HG02884 (cell line): ENCODE results near the gene TOR2A.
A peak's percentile ranks its signal among the peaks of the same experiment; 100 is the strongest.
"Not testable (repeated sequence)": the region's sequence is repeated elsewhere in the genome, so short reads cannot be mapped to it uniquely, and the experiment has no call there.

Experiments
- ATAC-seq: cut with Tn5 transposase; IDR thresholded peaks from one replicate; pipeline ENCODE4 v1.9.1; 2021; ENCODE audit warnings: mild to moderate bottlenecking, moderate library complexity; ENCODE audit not compliant: unreplicated experiment

Gene TOR2A

DNA sequence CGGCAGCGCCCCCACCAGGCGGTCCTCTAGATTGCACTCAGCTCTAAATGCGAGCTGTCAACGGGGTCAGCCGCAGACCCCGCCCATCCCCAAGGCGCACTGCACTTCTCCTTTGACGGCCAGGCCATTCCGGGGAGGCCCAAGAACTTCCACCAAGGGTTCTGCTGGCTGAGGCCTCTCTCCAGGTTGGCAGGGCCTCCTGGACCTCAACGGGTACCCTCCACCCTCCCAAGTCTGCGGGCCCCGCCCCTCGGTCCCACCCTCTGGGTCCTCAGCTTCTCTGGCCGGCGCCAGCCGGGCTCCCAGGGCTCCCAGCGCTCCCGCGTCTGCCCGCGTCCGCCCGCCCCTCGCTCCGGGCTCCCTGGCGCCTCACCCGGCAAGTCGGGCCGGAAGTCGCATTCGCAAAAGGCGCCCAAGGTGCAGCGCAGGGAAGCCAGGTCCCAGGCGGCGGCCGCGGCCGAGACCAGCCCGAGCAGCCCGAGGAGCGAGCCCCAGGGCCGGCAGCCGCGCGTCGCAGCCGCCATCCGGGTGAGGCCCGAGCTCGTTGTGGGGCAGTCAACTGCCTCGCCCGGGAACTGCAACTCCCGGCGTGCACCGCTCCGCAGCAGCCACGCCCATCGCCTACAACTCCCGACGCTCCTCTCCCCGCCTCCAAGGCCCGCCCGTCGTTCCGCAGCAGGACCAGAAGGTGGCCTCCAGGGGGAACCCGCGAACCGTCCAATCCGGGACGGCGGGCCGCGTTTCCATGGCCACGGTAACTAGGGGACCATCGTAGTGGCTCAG, at the start of gene TOR2A:
Gene TOR2A, minus strand, starts transcription at position 548 of the 783 bp plus-strand sequence. Its CDS starts 24 bp downstream, at position 524.
- ATAC-seq, result peak; percentile 80

DNA sequence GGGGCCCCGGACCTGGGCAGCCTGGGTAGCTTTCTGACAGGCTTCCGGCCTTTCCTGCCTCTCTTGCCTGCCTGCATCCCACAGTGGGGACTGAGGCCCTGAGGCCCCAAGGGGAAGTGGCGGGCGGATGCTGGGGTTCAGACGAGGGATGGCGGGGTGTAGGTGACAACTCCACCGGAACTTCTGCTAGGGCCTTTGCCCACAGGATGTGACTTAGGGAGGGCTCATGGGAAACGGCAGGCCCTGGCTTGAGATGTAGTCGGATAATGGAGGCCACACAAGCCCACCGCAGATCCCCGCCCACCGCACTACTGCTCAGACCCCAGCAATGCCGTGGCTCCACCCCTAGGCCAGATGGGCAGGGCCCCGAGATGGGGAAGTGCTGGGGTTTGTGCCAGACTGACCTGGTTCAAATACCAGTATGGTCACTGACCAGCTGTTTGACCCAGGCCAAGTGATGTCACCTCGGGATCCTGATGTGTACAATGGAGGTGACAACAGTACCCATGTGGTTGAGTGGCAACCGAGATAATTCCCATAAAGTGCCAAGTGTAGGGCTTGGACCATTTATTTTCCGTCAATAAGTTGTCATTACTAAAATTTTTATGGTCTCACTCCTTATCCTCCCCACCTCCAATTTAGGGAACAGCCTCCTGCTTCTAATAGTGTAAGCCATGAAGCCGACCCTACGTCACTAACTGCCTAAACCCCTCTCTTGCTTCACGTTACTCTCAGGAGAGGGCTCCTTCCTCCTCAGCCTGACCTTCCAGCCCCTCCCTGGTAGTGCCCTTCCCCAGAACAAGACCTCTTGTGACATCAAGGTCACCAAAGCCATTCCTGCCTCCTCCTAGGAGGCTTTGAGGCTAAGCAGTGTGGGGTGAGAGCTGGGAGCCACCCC, 48.3 kb upstream of the TOR2A start:
- ATAC-seq, result no peak

DNA sequence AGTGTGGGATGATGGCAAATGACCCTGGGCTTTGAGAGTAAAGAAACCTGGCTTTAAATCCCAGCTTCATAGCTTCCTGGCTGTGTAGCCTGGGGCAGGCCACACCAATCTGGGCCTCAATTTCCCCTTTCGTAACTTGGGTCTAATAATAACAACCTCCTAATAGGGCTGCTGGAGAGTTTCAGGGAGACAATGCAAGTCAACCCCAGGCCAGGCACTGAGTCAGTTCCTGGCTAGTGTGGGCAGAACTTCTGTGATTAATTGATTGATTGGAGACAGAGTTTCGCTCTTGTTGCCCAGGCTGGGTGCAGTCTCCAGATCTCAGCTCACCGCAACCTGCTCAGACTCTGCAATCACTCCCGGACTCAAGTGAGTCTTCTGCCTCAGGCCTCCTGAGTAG, 46.7 kb upstream of the TOR2A start:
- no peak for ATAC-seq

DNA sequence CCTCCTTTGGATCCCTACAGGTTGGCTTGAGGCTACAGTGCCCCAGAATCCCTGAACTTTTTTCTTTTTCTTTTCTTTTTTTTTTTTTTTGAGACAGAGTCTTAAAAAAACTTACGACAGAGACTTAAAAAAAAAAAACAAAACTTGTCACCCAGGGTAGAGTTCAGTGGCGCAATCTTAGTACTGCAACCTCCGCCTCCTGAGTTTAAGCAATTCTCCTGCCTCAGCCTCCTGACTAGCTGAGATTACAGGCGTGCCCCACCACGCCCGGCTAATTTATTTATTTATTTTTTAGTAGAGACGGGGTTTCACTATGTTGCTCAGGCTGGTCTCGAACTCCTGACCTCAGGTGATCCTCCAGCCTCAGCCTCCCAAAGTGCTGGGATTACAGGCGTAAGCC, 45.8 kb upstream of the TOR2A start:
- ATAC-seq, result not testable (repeated sequence)

DNA sequence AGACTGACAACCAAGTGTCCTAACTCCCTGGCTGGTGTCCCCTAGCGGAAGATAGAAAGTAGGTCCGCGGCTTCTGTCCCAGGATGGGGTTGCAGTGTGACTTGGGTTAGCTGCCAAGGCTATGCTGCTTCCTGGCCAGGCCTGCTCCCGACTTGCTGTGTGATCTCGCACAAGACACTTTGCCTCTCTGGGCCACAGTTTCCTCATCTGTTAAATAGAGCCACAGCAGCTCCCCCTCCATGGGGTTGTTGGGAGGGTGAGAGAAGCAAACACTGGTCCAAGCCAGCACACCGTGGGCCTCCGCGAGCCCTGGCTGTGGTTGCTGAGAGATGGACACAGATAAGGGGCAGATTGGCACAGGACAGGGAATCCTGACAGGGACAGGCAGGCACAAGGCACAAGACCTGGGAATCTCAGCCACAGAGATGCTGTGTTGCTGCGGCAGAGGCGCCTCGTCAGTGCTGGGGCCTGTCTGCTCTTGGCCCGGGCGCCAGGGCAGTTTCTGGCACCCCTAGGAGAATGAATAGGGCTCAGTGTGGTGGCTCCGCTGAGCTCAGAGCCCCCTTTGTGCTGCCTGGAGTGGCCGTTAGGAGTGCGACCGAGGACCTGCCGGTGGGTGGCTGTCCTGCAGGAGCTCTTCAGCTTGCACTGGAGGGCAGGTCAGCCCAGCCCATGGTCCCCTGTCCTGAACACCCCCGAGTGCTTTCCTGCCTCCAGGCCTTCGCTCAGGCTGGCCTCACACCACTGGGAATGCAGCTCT, 45.2 kb upstream of the TOR2A start:
- no peak for ATAC-seq

DNA sequence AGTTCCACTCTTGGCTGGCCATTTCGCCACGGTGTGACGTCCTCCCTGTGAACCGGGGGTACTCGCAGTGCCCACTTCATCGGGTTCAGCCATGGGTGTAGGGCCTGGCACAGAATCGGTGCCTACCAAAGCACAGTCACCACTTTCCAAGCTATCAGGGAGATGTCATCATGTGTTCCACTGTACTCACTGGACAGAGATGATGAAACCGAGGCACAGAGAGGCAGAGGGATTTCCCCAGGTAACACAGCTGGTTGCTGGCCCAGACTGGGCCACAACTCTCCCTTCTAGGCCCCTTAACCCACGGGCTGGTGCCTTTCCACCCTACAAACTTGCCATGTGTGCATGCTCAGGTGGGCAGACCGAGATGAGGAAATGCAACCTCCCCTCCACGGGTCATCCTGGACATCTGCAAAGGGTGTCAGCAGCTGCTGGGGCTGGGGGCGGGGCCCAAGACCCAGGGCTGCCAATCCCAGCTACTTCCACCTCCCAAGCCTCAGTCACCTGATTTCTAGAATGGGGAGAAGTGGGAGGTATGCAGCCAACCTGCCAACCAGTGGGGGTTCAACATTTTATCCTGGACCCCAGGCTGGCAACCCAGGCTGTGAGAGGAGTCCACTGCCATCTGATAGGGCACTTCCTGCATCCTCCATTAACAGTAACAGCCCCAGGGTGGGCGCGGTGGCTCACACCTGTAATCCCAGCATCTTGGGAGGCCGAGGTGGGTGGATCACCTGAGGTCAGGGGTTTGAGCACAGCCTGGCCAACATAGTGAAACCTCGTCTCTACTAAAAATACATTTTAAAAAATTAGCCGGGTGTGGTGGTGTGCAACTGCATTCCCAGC, 44.3 kb upstream of the TOR2A start:
- ATAC-seq, result peak; percentile 36

DNA sequence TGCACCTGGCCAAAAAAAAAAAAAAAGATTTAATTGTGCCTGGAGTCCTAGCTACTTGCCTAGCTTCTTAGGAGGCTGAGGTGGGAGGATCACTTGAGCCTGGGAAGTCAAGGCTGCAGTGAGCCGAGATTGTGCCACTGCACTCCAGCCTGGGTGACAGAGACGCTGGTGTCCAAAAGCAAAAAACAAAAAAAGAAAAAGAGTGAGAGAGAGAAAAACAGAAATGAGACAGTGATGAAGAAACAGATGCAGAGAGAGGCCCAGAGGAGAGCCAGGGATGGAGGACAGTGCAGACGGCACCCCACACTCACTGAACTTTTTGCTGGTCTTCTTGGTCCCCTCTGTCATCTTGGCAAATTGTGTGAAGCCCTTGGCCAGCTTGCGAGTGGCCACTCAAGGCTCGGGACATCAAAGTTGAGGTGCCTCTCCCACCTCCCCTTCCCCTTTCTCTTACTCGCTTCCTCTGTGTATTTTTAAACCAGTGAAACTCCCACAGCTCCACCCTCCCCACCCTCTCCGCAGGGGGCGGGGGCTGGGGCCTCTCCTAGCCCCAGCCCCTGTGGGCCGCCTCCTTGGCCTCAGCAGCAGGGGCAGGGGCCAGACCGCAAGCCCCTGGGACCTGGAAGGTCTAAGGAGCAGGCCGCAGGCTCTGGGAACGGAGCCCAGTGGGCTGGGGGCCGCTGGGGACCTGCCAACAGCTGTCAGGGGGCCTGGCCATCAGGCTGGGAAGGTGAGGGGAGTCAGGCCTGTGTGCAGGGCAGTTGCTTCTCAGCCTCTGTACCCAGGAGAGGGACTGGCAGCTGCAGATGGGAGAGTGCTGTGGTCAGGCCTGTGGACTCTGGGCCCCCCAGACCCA, 43.4 kb upstream of the TOR2A start, which contains the start of gene SH2D3C:
Gene SH2D3C, minus strand, starts transcription at position 387 of the 856 bp plus-strand sequence. Its CDS starts 39 bp downstream, at position 348.
- ATAC-seq, result no peak

DNA sequence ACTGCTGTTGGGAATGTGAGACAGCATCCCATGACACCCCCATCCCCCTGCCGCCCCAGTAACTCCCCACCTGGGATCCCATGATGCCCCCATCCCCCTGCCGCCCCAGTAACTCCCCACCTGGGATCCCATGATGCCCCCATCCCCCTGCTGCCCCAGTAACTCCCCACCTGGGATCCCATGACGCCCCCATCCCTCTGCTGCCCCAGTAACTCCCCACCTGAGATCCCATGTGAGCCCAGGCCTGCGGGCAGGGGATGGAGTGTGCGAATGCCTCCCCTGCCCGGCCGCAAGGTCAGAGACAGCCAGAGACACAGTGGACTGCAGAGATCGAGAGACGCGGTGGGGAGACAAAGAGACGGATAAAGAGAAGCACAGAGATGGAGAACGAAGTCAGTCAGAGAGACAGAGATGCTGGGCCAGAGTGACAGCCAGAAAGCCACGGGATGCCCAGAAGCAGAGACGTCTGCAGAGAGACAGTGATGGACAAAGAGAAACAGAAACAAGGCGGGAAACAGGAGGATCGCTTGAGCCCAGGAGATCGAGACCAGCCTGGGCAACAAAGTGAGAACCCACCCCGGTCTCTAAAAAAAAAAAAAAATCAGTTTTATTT, 42.4 kb upstream of the TOR2A start:
- no peak for ATAC-seq

DNA sequence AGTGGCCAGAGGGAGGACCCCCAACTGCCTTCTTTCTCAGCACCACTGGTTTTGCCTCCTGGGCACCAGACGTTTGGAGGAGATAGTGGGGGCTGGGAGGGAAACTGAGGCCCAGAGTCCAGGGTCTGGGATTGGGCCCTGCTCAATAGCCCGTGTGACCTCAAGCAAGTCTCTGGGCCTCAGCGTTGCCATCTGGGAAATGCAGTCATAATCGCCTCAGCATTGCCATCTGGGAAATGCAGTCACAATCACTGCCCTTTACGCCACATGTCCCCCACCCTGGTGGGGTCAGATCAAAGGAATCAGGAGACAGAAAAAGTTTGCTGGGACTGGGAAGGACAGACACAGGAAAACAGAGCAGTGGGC, 41.8 kb upstream of the TOR2A start:
- no peak for ATAC-seq

DNA sequence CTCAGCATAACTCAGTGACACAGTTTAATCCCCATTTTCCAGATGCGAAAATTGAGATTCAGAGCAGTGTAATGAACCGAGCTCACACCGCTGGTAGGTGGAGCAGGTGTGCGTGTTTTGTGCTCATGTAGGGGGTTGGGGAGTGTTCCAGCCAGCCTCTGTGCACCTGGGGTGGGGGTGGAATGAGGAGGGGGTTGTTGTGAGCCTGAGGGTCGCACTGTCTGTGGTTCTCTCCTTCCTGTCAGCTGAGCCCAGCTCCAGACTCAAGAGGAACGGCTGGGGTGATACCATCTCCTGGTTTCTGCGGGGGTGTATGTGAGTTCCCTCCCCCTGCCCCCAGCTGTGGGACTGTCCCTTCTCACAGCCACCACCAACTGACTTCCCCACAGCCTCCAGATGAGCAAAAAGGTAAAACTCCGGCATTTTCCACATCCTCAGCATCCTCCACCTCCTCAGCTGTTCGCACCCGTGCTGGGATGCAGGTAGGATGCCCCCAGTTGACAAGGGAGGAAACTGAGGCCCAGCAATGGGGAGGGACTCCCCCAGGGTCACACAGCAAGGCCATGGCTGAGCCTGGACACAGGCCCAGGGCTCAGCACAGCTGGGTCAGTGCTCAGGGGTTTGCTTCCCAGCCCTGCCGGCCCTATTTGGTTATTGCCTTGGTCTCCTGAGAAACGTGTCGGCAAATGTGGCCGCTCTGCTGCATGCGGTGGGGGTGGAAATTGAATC, 41.3 kb upstream of the TOR2A start:
- ATAC-seq, result no peak

DNA sequence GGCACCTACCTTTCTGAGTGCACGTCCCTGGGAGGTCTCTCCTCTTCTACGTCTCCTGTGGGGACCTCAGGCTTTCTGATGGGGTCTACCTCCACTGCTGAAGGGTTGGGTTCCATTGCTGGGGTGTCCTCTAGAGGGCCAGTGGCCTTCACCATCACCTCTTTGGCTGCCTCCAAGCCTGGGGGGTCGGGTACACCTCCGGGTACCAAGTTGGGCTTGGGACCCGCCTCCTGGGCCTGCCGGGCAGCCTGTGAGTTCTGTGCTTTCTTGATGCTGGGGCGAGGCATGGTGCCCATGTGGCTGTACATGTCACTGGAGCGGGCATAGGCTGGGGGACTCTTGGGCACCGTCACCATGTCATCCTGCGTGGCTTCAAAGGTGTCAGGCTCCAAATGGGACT, 38.9 kb upstream of the TOR2A start:
- no peak for ATAC-seq

DNA sequence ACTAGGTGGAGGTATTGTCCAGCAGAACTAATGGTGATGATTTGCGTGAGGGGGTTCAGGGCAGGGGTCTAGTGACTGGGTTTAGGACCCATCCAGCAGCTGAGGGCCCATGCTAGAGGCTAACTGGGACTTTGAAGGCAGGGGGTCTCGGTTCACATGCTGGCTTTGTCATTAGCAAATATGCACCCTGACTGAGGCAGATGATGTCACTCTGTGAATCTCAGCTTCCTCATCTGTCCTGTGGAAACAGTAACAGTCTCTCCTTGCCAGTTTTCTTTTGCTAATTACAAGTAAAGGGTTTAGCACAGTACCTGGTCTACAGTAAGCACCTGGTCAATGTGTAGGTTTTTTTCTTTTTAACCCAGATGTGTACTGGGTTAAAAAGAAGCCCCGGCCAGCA, 38.2 kb upstream of the TOR2A start:
- ATAC-seq, result no peak

DNA sequence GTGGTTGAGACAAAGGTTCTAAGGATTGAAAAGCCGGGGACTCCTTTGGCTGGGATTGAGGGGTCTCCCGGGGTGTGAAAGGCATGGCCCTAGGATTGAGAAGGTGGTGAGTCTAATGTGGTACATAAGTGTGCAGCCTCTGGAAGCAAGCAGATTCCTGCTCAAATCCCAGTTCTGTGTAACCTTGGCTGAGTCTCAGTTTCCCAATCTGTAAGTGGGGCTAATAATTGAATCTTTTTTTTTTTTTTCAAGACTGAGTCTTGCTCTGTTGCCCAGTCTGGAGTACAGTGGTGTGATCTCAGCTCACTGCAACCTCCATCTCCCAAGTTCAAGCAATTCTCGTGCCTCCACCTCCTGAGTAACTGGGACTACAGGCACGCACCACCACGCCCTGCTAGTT, 37.5 kb upstream of the TOR2A start:
- no peak for ATAC-seq

DNA sequence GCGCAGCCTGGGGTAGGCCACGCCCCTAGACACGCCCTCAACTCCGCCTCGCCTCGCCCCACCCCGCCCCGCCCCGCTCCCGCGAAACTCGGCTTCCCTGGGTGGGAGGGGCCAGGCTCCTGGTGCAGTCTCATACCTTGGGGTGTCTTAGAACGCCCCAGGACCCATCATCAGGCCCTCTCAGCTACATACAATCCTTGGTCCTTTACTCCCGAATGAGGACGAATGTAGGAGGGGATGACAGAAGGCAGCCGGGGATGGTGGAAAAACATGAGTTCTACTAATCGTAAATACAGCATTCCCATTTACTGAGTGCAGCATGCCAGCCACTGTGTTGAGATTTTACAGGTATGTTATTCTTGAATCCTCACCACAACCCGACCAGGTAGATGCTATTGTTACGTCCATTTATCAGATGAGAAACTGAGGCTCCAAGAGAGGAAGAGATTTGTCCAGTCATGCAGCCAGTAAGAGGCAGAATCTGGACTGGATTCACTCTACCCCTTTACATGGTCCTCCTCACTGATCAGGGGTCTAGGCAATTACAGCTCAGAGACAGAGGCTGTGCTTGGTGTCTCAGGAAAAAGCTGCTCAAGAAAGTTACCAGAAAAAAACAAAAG, 36.6 kb upstream of the TOR2A start:
- ATAC-seq, result no peak

DNA sequence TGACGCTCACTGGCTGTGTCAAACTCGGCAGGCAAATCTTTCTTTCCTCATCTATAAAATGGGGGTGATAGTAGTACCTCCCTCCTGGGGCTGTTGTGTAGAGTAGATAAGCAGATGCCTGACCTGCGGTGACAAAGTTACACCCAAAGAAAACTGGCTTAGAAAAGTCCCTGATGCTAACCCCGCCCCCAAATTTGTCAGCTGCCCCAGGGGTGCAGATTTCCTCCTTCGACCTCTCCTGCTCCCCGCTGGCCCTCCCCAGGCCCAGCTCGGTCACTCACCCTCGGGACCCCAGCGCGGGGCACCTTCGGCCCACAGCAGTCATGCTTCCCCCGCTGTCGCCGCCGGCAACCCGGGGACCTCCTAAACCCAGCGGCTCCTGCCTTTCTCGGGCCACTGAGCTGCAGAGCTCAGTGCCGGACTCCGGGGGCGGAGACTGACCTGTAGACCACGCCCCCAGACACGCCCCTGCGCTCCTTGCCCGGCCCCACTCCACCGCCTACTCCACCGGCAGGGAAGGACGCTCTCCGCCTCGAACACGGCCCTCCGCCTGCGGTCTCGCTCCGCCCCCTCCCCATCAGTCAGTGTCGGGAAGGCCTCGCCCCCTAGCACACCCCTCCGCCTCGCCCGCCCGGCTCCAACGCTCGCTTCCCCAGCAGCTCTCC, 35.9 kb upstream of the TOR2A start:
- ATAC-seq, result peak; percentile 77

DNA sequence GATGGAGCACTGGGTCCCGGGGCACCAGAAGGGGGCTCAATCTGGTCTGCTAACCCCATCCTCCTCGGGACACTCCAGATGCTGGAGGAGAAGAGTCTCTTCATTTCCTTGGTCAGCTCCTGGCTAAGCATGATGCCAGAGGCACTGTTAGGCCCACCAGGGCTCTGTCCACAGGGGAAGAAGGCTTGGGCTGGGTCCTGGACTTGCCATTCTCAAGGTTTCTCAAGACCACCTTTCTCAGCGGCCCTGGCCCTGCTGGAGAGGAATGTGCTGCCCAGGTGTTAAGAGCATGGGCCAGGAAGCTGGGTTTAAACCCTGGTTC, 35.5 kb upstream of the TOR2A start:
- ATAC-seq, result no peak

DNA sequence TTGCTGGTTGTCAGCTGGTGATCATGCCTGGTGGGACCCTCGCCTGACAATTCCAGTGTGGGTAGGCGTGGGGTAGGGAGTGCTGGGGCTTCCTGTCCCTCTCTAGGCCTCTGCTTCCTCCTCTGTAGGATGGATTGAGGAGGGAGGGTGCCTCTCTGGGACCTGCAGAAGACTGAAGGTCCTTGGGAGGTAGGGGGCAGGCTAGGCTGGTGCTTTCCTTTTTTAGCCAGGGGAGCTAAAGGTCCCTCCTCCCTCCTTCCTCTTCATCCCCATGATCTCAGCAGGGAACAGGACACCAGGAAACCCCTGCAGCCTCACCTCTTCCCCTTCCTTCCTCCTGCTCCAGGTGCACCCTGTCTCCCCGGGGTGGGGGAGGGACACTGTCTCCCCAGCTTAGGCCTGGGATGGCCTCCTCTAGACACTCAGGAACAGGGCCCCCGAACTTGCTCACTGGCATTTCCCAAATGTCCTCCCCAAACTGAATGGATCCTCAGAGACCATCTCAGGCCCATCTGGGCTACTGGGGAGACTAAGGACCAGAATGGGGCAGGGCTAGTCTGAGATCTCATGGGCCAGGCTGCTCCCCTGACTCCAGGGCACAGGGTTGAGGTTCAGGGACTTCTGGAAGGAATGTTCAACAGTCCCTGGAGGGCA, 35.0 kb upstream of the TOR2A start:
- no peak for ATAC-seq
